ENCODE results near the gene CFAP90.

The CFAP90 gene

DNA sequence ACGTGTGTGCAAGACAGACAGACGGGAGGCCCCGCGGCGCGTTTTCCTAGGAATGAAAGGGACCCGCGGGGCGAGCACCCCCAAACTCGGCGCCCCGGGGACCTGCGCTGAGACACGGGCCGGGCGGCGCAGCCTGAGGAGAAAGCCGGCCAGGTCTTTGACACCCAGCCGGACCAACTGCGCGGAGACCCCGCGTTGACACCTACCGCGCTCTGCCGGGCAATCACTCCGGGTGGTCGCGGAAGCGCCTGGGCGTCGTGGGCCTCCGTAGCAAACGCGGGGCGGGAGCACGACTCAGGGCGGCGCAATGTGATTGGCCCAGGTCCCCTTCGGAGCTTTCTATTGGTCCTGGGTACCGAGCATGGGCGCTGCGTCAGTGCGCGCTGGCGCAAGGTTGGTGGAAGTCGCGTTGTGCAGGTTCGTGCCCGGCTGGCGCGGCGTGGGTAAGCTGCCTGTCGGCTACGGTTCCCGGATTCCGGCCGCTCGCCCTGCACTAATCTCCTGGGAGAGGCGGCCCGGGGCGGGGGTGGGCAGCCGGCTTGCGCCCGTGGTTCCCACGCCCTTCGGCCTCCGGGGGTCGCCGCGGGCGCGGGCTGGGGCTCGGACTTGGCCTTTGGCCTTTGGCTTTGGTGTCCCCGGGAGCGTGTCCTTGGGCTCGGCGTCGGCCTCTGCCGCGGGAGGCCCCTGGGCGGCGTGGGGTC, 18.0 kb upstream of the CFAP90 start, which contains the start of the genes FASTKD3 and MTRR:
FASTKD3 (minus strand) TSS at position 259 of the 701 bp plus-strand sequence. CDS start 948 bp downstream, outside the sequence.
MTRR (plus strand) TSS at position 376 of the 701 bp plus-strand sequence. CDS start 1,647 bp downstream, outside the sequence.
- peak within 1 kb of the TSS; percentile 92 for H3K4me3 ChIP-seq (ENCODE audit: low read depth, low read length)
- TF ChIP-seq, protein P1, sequence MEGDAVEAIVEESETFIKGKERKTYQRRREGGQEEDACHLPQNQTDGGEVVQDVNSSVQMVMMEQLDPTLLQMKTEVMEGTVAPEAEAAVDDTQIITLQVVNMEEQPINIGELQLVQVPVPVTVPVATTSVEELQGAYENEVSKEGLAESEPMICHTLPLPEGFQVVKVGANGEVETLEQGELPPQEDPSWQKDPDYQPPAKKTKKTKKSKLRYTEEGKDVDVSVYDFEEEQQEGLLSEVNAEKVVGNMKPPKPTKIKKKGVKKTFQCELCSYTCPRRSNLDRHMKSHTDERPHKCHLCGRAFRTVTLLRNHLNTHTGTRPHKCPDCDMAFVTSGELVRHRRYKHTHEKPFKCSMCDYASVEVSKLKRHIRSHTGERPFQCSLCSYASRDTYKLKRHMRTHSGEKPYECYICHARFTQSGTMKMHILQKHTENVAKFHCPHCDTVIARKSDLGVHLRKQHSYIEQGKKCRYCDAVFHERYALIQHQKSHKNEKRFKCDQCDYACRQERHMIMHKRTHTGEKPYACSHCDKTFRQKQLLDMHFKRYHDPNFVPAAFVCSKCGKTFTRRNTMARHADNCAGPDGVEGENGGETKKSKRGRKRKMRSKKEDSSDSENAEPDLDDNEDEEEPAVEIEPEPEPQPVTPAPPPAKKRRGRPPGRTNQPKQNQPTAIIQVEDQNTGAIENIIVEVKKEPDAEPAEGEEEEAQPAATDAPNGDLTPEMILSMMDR (IDR thresholded peaks at IDR 0.05; ENCODE audit: borderline replicate concordance, insufficient read depth, low read depth, low read length), result no peak

DNA sequence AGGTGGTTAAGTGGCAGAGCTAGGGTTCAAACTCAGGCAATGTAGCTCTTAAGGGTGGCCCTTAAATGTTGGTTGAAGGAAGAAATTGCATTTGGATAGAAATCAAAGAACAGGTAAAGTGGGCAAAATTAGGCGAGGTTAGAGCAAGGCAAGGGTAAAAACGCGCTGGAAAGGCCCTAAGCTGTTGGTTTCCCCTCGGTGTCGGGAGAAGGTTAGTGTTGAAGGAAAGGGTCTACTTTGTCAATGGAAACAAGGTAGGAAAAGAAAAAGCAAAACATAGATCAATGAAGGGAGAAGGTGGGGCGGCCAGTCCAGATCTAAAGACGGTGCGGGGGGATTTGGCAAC, 17.5 kb upstream of the CFAP90 start:
- TF ChIP-seq, protein P1 (IDR thresholded peaks at IDR 0.05; ENCODE audit: borderline replicate concordance, insufficient read depth, low read depth, low read length), result no peak
- H3K4me3 ChIP-seq (ENCODE audit: low read depth, low read length), result peak overlapping the region; percentile 92

DNA sequence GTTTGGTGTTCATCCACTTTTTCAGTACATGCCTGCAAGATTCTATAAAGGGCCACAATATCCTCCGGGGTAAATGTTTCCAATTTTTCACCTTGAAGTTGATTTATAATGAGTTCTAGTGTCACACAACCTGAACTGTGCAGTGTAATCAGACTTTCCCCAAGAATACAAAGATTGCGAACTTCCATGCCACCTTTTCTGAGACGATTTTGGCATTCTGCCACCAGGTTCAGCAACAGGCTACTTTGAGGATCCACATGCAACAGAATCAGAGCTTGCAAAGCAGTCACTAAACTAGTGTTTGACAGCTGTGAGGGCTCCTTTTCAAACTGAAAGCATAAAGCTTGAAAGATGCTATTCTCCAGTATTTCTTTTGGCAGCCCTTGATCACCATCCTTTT, 16.3 kb upstream of the CFAP90 start:
- TF ChIP-seq, protein P1 (IDR thresholded peaks at IDR 0.05; ENCODE audit: borderline replicate concordance, insufficient read depth, low read depth, low read length), result no peak
- H3K4me3 ChIP-seq (ENCODE audit: low read depth, low read length), result no peak overlapping the region

DNA sequence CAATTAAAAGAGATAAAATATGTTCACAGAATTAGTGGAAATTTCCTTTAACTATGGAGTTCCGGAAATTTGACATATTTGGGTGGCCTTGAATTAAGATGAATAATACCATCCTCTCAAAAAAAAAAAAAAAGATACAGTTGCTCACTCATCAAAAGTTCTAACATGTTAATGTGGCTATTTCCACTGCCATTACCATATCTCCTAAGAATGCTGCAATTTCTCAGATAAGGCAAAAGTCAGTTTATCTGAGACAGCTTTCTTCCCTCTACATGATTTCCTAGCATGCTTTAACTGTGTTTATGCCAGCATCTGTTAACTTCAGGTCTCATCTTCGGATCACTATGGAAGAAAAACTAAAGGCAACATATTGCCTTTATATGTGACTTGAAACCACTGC, 15.3 kb upstream of the CFAP90 start:
- TF ChIP-seq, protein P1 (IDR thresholded peaks at IDR 0.05; ENCODE audit: borderline replicate concordance, insufficient read depth, low read depth, low read length), result no peak

DNA sequence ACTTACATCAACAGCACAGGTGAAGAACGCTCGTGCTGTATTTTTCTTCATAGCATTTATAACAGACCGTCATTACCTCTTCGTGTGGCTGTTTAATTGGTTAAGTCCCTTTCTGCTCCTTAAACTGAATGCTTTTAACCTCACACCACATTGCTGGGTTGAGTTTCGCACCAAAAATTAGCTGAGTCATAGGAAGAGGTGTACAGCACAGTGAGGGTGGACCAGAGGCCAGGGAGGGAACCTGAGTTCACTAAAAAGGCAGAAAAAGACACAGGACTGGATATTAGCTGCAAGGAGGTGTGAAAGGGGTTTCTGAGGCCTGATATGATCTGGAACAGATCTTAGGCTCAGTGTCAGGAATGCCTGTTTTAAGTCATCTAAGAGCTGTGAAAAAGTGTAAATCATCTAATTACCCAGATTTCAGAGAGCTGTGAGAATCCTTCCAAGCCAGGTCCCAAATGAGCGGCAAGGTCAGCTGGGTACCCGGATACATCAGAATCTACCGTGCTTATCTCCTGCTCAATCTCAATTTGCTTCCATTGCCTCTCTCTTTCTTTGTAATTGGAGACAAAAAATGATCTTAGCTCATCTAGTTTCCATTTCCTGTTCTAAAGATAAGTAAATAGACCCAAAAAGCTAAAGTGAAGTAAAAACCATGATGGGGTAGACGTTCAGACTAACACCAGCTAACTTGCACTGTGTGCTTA, 7.1 kb upstream of the CFAP90 start:
- TF ChIP-seq, protein P1 (IDR thresholded peaks at IDR 0.05; ENCODE audit: borderline replicate concordance, insufficient read depth, low read depth, low read length), result no peak
- H3K4me3 ChIP-seq (ENCODE audit: low read depth, low read length), result no peak overlapping the region

More for the DNA sequence above, 15.3 kb upstream of the CFAP90 start:
- no peak overlapping the region for H3K4me3 ChIP-seq (ENCODE audit: low read depth, low read length)

DNA sequence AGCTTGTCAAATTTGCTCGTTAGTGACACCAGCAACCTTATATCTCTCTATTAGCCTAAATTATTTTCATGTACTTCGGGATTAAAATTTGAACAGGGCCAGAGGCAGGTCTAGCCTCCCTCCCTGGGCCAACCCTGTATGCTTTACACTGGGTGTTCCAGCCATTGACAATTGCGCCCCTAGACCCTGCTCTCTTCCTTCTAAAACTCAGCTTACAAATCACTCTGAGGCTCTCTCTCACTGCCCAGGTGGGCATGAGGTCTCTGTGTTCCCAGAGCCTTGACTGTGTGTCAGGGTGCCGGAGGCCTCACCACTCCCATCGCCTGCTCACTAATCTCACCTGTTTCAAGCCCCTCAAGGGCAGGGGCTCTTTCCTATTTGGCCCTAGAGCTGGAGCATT, 6.4 kb upstream of the CFAP90 start:
- H3K4me3 ChIP-seq (ENCODE audit: low read depth, low read length), result no peak overlapping the region
- TF ChIP-seq, protein P1 (IDR thresholded peaks at IDR 0.05; ENCODE audit: borderline replicate concordance, insufficient read depth, low read depth, low read length), result no peak
